ENCODE data around the gene BBS9.

Gene BBS9

DNA sequence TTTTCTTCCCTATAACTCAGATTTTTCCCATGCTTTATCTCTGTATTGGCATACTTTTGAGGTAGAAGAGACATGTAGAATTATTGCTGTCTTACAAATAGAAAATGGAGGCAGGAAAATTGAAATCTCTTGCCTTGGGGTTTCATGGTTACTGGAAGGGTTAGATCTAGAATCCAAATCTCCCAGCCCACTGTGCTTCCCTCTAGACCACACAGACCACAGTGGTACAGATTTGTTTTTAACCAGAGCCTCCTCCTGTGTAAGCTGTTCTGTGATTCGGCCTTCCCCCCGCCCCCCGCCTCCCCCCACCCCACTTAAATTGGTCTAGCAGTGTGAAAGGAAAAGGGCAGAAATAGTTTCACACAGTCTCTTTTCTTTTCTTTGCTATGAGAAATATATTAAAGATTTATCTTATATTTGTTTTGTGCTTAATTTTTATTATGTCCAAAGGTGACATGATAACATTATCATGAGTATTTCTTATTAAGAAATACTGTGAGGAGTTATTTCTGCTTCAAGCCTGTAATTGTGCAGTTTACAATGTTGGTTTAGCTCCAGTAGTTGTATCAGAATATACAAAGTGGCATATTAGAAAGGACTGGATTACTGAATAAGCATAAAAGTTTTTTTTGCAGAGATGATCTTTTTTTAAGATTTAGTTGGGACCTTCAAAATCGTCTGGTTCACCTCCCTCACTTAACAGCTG, 407.2 kb downstream of the BBS9 start:
- TF ChIP-seq FOXP2 (optimal IDR thresholded peaks at IDR 0.05; ENCODE audit: borderline replicate concordance, extremely low read depth, extremely low read length, insufficient read depth) (no peak), SIN3A (IDR thresholded peaks at IDR 0.05; ENCODE audit: borderline replicate concordance, insufficient read depth, low read length) (no peak), TAF1 (IDR thresholded peaks at IDR 0.05; ENCODE audit: borderline replicate concordance, insufficient read depth, low read length) (no peak), POLR2AphosphoS5 (IDR thresholded peaks at IDR 0.05; ENCODE audit: low read depth, low read length) (no peak), REST (IDR thresholded peaks at IDR 0.05; ENCODE audit: insufficient read depth in 1 of 2, low read depth in 2 of 2, low read length in 2 of 2) (no peak)

GRCh38 chr7:33537104-33537477, 407.7 kb downstream of the BBS9 start:
- TF ChIP-seq SIN3A (IDR thresholded peaks at IDR 0.05; ENCODE audit: borderline replicate concordance, insufficient read depth, low read length), result no peak
- no peak for TF ChIP-seq POLR2AphosphoS5 (IDR thresholded peaks at IDR 0.05; ENCODE audit: low read depth, low read length)
- no peak for TF ChIP-seq REST (IDR thresholded peaks at IDR 0.05; ENCODE audit: insufficient read depth in 1 of 2, low read depth in 2 of 2, low read length in 2 of 2)
- no peak for TF ChIP-seq FOXP2 (optimal IDR thresholded peaks at IDR 0.05; ENCODE audit: borderline replicate concordance, extremely low read depth, extremely low read length, insufficient read depth)
- no peak for TF ChIP-seq TAF1 (IDR thresholded peaks at IDR 0.05; ENCODE audit: borderline replicate concordance, insufficient read depth, low read length)

GRCh38 chr7:33539198-33539597, 409.8 kb downstream of the BBS9 start:
- TF ChIP-seq TAF1 (IDR thresholded peaks at IDR 0.05; ENCODE audit: borderline replicate concordance, insufficient read depth, low read length) (no peak), REST (IDR thresholded peaks at IDR 0.05; ENCODE audit: insufficient read depth in 1 of 2, low read depth in 2 of 2, low read length in 2 of 2) (no peak), SIN3A (IDR thresholded peaks at IDR 0.05; ENCODE audit: borderline replicate concordance, insufficient read depth, low read length) (no peak), FOXP2 (optimal IDR thresholded peaks at IDR 0.05; ENCODE audit: borderline replicate concordance, extremely low read depth, extremely low read length, insufficient read depth) (no peak), POLR2AphosphoS5 (IDR thresholded peaks at IDR 0.05; ENCODE audit: low read depth, low read length) (no peak)

GRCh38 chr7:33539659-33540400, 410.5 kb downstream of the BBS9 start:
- no peak for TF ChIP-seq REST (IDR thresholded peaks at IDR 0.05; ENCODE audit: insufficient read depth in 1 of 2, low read depth in 2 of 2, low read length in 2 of 2)
